Measurements from ENCODE around the gene CDKL1.

DNA sequence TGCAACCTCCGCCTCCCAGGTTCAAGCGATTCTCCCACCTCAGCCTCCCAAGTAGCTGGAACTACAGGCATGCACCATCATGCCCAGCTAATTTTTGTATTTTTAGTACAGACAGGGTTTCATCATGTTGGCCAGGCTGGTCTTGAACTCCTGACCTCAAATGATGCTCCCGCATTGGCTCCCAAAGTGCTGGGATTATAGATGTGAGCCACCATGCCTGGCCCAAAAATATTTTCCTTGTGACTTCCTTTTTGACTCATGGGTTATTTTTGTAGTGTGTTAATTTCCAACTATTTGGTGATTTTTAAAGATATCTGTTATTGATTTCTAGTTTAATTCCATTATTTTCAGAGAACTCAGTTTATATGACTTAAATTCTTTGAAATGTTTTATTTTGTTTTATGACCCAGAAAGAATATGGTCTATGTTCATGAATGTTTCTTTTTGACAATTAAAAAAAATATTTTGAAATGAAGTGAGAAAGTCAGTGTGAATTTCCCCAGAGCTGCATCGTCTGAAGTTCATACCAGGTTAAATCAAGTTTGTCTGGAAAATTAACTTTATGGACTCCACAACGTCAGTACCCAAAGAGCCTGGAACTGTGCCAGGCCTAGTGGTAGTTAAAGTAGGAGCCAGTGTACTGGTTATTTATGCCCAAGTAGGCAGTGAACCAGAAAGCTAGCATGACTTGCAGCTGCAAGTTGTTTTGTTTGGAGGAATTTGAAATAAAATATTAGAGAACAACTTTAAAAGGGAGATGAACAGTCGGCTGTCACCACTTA is 2.8 kb upstream of the CDKL1 start:
- TF ChIP-seq, protein P1, sequence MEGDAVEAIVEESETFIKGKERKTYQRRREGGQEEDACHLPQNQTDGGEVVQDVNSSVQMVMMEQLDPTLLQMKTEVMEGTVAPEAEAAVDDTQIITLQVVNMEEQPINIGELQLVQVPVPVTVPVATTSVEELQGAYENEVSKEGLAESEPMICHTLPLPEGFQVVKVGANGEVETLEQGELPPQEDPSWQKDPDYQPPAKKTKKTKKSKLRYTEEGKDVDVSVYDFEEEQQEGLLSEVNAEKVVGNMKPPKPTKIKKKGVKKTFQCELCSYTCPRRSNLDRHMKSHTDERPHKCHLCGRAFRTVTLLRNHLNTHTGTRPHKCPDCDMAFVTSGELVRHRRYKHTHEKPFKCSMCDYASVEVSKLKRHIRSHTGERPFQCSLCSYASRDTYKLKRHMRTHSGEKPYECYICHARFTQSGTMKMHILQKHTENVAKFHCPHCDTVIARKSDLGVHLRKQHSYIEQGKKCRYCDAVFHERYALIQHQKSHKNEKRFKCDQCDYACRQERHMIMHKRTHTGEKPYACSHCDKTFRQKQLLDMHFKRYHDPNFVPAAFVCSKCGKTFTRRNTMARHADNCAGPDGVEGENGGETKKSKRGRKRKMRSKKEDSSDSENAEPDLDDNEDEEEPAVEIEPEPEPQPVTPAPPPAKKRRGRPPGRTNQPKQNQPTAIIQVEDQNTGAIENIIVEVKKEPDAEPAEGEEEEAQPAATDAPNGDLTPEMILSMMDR (conservative IDR thresholded peaks at IDR 0.05; ENCODE audit: low read depth, low read length), result no peak
- TF ChIP-seq EZH2 (IDR thresholded peaks at IDR 0.05; ENCODE audit: borderline replicate concordance, low read depth, low read length, poor library complexity, severe bottlenecking), result no peak
